Activated CD8-positive, alpha-beta memory T cell treated with anti-CD3 and anti-CD28 coated beads, Interleukin-2, amount 50 U/mL, for 1 hour (primary cell): ENCODE data around the gene MARCOL.

Source experiments
- DNase-seq: peaks from one replicate; pipeline ENCODE4 v3.0.0-alpha.2; 2020; ENCODE audit errors: extremely low read depth

Gene MARCOL, protein sequence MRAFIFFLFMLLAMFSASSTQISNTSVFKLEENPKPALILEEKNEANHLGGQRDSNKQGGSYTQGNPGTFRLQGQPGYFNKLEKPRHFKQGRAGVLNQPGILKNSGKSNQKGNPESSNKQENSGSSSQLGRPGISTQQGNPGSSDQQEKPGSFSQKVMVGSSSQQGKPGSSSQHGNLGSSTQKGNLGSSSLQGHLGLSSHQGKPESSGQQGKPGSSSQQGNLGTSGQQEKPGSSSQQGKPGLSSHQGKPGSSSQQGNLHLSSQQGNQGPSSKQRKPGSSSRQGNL

DNA sequence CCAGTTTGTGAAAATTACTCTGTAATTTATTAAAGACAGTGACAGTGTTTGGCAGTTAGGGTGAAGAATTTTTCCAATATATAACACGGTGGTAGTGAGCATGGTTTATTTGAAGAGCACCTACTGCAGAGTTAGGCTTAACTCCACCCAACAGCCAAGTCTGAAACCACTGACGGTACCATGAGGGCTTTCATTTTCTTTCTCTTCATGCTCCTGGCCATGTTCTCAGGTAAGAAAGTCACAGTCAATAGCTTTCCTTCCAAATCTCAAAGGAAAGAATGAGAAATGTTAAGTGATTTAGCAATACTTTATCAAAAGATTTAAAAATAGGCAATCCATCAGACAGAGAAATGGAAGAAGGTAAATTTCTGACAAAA is at the start of gene MARCOL:
Gene MARCOL, plus strand, starts transcription at position 108 of the 377 bp plus-strand sequence. Its CDS starts 73 bp downstream, at position 181.
- DNase-seq: no peak

DNA sequence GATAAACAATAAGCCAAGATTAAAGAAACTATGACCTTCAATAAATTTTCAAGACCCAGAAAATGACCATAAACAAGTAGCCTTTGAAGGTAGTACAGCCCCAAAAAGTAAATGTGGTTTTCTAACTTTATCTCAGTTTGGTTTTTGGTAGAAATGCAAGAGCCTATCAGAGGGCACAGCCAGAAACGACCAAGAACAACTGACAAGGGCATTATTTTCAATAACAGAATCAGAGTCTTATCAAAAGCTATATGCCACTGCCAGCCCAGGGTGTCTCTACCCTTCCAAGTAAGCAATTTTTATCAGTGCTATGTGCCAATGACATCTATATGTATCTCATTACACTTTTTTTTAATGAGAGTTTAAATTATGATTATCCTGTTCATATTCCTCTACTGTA is 47.3 kb upstream of the MARCOL start:
- no peak for DNase-seq

DNA sequence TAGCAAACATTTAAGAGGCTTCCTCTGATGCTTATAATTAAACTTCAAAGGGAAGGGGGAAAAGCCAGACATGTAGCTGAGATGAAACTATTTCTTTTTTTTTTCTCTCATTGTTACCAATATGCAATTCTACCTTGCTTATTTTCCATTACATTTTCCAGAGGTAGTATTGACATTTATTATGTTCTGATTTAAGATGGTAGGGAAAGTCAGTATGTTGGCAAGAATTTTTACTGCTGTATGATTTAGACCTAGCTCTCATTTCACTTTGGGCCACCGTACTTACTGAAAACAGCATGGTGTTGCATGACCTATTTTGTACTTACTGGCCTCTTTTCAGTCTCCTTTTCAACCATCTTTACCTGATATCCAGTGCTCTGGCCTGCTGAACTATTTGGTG is 45.1 kb upstream of the MARCOL start:
- DNase-seq: no peak

DNA sequence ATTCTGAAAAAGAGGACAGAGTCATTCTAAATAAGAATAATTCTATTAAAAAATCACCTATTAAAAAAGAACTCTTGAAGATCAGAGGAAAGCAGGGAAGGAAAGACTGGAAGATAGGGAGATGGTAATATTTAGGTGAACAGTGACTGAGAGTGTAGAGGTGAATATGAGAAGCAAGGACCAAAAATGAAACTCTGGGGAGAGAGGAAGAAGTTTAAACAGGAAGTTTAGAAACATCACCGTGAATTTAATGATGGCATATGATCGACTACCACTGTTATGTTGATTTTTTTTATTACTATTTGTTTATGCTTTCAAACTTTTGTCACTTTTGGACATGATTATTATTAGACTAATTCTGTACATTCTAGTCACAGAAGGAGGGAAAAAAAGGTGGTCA is 37.2 kb upstream of the MARCOL start:
- no peak for DNase-seq

DNA sequence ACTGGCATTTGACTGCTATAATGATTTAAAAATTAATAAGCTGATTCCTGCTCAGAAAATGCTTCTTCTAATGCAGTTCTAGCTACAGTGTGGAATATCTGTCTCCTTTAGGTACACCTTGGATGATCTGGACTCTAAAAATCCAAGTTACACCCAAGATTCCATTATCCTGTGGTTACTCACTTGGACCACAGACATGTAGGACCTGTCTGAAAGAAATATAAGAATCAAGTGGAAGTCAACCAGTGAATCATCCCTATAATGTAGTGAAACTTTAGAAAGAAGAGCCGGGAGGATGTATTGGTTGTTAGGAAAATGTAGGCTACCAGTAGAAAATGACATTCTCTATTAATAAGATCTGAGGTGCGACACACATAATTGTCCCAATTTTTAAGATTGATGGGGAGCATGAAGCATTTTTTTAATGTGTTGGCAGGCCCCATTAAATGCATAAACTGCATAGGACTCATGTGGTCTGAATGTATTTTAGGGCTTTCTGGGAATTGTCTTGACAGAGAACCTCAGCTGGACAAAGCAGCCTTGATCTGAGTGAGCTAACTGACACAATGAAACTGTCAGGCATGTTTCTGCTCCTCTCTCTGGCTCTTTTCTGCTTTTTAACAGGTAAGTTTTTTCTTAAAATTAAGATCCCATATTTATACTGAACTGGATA is 35.7 kb upstream of the MARCOL start, which contains the start of gene SPINK6:
Gene SPINK6, plus strand, starts transcription at position 512 of the 673 bp plus-strand sequence. Its CDS starts 55 bp downstream, at position 567.
- no peak for DNase-seq

DNA sequence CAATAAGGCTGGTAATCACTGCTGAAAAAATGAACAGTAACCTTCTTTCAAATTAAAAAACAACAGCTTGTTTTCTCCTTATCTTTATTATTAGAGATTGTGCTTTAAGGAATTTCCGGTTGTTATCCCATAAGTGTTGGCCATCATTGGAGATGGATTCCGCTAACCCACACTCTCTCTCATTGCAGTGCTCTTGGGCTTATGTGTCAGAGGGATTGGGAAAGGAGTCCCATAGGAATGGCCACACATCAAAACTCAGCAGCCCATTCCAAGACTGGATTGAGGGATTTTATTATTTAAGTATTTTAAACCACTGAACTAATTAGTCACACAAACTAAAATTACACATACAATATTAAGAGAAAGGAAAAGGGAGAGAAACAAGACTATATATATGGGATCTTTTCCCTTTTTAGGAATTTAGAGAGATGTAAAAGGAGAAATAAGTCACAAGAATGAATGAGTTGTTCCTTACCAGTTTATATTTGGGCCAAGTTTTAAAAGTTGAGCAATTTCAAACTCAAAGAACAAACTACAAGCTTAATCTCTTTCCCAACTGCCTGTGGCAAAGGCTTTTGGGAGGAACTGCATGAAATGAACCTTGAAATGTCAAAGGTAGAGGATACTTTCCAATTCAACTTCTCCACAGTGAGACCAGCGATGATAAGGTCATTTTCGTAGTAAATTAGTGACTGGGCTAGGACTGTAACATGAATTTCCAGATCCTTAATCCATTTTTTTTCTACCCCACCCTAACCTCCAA is 33.1 kb upstream of the MARCOL start:
- DNase-seq: no peak

DNA sequence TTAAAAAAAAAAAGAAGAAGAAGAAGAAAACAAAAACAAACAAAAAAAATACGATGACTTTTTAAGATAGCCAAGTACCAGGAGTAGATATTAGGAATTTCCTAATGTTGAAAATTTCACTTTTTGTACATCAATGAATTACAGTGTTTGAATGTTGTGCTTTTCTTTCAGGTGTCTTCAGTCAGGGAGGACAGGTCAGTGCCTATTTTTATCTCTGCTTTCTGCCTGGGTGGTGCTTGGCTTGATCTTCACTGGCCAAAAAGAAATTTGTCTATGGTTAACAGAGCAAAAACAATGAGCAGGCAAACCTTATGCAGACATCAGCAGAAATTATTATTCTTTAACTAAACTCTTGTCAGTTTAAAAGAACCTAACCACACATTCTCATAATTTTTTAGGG is 32.5 kb upstream of the MARCOL start:
- no peak for DNase-seq

DNA sequence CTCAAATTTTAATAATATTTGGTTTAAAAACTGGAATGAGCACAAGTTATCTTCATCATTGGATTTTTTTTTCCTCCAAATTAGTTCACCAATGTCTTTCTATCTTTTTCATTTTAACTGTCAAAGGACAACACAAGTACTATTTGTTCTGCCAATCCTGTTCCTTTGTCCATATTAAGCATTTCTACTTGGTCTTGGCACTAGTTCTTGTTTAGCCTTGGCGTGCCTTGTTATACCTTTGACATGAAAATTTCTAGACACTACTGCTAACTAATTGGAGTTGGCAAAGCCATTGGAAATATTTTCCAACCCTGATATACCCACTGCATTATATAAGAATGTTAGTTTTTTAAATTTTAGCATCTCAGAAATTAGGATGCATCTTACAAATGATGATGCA is 31.7 kb upstream of the MARCOL start:
- DNase-seq: no peak

DNA sequence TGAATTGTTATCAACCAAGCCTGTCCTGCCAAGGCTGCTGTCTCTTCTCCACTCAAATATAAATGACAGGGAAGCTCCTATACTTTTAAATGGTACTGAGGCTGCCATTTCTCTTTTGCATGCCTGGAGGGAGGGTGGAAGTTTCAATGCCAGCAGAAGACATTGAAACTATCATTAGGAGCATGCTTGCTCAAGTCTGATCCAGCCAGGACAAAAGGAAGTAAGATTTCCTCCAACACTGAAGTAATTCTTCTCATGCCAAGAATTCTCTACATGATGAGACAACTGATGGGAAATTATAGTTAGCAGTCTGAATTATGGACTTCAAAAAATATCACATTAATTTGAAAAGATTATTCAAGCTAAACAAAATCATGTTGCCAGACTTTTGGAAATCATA is 30.1 kb upstream of the MARCOL start:
- DNase-seq: no peak

DNA sequence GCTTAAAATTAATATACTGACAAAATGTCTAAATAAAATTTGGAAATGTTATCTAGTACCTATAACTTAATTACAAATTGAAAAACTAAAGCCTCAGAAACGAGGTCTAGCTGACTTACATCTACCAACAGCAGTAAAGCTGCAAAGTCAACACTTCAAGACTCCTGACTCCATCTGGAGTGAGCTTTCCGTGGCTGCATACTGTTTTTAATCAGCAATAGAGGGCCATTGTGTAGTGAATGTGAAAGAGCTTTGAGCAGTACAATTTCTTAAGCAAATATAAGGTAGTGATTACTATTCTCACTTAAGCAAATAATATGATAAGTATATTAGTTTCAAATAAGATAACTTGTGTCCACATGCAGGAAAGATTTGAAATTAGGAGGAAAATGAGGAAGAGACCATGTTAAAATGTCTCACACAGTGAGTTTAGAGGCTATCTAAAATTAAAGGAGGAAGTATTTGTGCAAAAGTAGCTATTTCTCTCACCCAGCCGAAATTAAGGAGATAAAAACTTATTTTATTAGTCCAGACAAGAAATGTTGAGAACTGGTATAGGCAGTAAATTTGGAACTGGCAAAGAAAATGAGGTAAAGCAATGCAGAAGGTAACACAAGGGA is 29.1 kb upstream of the MARCOL start:
- DNase-seq: no peak

DNA sequence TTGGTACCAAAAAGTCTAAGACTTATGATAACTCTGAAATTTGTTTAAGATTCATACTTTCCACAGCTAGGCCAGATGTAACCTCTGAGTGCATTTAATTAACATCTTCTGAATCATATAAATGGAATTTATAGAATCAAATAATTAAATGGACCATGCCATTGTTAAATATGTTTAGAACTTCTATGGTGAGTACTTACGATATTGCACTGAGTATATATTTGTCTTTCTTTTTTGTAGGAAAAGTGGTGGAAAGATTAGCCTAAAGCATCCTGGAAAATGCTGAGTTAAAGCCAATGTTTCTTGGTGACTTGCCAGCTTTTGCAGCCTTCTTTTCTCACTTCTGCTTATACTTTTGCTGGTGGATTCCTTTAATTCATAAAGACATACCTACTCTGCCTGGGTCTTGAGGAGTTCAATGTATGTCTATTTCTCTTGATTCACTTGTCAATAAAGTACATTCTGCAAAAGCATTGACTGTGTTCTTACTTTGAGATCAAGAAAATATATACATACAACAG is 23.6 kb upstream of the MARCOL start:
- no peak for DNase-seq

DNA sequence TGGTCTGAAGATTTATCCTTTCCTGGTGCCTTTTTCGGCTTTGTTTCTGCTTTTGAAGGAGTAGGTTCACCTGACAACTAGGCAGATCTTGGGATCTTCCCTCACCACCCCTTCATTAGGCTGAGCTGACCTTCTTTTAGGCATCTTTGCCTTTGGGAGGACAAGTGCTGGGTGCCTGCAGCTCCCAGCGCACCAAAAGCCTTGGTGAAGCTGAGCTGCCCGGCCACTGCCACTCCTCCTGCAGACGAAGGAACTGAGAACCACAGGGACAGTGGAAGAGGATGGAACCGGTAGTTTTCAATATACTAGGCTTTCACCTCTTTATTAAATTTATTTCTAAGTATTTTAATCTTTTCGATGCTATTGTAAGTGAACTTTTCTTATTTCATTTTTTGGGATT is 16.8 kb upstream of the MARCOL start:
- no peak for DNase-seq

DNA sequence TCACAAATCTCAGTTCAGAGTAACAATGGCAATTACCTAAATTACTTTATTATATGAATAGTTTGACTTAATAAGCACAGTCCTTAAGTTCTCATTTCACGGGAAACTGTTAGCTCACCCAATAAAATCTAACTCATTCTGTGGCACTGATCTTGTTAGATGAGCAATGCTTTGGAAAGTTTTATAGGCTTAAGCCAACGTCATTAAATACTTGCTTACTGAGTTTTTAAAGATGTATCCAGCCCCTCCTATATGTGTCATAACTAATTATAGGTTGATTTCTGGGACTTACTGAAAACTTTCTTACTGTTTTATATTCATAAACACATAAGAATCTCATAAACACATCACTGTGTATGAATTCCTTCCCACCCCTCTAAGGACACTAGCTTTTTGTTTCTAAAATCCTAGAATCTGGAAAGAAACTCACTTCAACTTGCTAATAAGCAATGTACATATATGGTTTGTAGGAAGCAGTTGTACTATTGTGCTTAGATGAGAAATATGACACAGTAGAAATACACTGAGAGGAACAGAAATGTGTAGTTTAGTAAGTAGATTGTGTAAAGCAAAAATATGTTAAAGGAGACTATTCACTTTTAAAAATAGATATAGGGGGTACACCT is 14.1 kb upstream of the MARCOL start:
- no peak for DNase-seq

DNA sequence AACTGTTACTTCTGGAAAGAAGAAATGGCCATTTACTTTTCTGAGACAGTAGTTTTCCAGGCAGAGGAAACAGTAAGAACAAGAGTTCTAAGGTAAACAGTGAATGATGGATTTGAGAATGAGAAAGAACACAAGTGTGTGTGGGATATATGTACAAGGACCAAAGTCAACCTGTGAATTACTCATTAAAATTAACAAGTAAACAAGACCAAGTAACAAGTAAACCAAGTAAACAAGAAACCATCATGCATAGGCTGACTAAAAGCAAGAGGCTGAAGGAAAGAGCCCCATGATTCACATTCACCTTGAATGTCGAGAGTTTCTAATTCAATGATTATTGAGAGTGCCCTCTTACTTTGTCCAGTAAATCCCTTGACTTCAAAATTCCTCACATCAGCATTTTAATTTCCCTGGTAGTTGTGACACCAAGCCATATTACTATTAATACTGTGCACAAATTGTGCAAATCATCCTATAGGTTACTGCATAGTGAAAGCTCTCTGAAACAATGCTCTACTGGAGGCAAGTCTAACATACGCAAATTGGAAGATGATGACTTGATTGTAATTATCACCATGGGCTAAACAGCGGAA is 9.8 kb upstream of the MARCOL start:
- no peak for DNase-seq

DNA sequence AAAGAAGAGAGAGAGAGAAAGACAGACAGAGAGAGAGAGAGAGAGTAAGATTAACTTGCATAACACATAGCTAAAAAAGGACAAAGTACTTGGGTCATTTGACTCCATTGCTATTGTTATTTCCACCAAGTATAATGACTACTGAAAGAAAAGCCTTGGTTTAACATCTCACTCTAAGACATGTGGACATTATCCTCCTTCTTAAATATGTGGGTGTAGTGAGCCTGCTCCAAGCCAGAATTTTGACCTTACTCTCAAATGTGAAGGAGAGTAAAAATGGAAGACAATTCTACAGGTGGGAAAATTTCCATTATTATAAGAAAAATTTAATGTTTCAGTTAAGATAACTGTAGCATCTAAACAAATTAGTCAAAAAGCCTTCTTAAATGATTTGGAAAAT is 8.5 kb upstream of the MARCOL start:
- no peak for DNase-seq

DNA sequence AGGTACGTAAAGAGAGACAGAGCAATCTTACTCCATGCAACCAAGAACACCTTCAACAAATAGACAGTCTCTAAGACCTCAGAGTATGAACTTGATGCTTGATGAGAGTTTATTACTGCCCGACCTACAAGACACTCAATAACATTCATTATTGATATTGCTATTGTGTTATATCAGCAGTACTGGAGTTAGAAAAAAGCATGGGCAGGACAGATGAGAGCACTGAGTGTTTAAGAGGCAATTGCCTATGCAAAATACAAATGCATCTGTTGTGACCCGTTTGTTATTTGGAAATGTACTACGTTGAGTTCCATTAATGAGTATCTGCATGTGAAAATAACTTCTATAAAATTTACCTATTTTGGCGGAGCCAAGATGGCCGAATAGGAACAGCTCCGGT is 8.1 kb upstream of the MARCOL start:
- no peak for DNase-seq

DNA sequence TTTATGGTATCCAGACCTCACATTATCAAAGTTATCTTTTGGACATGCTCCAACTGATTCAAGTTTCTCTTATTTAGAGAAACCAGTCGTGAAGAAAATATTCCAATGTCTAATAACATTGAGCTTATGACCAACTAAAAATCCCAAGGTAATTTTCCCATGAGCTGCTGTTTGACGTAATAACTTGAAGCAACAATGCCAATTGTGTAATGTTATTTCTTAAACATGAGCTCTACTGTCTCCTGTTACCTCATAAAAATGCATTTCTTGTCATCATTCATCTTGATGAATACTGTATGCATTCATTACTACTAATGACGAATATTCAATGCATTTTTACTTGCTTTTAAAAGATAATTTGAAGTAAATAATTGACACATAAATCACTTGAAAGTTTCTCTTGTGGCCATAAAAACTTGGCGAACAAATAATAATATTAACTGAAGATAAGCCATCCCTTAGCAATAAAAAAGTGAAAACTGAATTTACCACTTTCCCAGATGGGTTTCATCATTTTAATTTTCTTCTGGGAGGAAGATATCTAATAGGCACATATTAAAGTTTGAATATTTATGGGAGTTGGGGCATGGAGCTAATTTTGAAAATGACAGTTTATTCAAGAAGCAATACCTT is 424 bp upstream of the MARCOL start:
- no peak for DNase-seq

DNA sequence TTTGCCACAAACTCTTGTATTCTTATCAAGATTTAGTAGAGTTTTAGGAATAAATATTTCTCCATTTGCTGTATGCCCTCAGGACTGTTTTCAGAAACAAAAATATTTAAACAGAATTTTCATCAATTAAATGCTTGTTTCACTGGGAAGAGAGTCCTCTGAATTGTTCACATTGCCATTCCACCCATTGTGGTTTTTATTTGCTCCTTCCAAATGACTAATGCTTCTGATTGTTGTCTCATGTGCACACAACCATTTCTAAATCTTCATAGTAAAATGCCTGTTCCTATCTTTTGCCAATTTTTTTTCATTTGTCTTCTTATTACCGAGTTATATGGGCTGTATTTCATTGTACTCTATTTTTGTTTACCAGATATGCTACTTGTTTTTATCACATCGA is 10.6 kb downstream of the MARCOL start:
- no peak for DNase-seq

DNA sequence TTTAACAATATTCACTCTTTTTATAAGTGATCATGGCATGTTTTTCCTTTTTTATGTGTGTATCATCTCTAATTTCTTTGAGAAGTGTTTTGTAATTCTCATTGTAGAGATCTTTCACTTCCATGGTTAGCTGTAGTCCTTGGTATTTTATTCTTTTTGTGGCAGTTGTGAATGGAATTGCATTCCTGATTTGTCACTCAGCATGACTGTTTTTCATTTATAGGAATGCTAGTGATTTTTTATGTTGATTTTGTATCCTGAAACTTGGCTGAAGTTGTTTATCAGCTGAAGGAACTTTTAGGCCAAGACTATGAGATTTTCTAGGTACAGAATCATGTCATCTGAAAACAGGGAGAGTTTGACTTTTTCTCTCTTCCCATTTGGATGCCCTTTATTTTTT is 17.1 kb downstream of the MARCOL start:
- DNase-seq: no peak

DNA sequence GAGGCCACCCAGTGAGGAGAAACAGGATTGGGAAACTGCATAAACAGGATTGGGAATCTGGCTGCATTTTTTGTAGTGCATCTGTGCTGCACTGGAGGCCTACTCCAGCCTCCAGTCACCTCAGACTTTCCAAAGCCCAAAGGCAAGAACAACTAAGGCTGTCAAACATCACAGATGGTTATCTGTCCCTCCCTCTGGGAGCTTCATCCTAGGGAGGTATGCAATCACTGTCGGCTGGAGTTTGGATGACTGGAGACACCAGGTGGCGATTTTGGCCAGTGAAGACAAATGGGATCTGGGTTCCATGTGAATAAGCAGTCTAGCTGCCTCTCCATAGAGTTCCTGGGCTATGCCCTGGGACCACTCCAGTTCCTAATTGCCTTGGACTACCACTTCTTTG is 21.0 kb downstream of the MARCOL start:
- DNase-seq: no peak

DNA sequence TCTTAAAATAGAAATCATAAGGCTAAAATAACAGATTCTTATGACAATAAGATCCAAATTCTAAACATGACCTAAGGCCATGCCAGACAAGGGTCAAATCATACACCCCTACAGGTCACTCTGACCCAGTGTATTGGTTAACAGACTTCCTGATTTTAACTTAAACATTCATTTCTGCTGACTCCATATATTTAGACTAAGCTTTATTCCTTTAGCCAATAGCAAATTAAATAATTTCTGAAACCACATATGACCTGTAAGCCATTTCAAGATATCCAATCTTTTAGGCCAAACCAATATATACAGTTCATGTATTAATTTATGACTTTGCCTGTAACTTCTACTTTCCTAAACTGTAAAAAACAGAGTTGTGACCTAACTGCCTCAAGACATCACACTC is 22.9 kb downstream of the MARCOL start:
- no peak for DNase-seq
